AG04449 (cell line): Measurements from ENCODE around the gene FLT4.

Experiments
- CTCF ChIA-PET: fragments of 350-600 bp; formaldehyde crosslinking; extraction: SDS; loops from one replicate; lab custom pipeline; 2021; ENCODE audit warnings: antibody characterized with exemption; lab: Yijun Ruan, JAX
- POLR2A ChIA-PET: fragments of 400-600, 350-600 bp; formaldehyde crosslinking; extraction: SDS; loops from one replicate; lab custom pipeline; 2020; ENCODE audit warnings: antibody characterized with exemption, inconsistent platforms; lab: Yijun Ruan, JAX
- DNase-seq: peaks from one replicate; pipeline ENCODE4 v3.0.0-alpha.2; 2010; ENCODE audit warnings: low read depth, low spot score
- H3K4me3 ChIP-seq: 2 replicates; pipeline ENCODE4 v1.5.1; 2011; ENCODE audit warnings: low read depth, mild to moderate bottlenecking, control low read depth, low read length
- TF ChIP-seq, protein P1 (sequence below): IDR thresholded peaks from one replicate; pipeline ENCODE4 v1.5.1; 2011; ENCODE audit warnings: mild to moderate bottlenecking, moderate library complexity, low read length, control low read depth, inconsistent platforms; ENCODE audit not compliant: insufficient read depth; ENCODE audit errors: missing control alignments

Gene FLT4

DNA sequence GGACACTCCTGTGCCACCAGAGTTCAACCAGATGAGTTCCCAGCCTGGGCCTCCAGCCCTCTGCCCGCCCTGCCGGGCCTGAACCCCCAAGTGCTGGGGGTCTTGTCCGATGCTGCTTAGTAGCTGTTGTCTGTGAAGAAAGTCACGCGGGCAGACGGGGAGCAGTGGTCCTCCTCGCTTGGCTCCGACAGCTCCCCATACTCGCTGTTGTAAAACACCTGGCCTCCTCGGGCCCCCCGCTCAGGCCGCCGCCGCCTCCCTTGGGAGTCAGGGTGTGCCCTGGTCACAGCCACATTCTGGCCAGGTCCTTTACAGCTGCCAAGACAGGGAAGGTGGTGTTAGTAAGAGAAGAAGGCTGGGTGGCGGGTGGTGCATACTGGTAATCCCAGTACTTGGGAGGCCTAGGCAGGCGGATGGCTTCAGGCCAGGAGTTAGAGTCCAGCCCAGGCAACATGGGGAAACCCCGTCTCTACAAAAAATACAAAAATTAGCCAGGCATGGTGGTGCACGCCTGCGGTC, 46.3 kb downstream of the FLT4 start:
- TF ChIP-seq, protein P1, sequence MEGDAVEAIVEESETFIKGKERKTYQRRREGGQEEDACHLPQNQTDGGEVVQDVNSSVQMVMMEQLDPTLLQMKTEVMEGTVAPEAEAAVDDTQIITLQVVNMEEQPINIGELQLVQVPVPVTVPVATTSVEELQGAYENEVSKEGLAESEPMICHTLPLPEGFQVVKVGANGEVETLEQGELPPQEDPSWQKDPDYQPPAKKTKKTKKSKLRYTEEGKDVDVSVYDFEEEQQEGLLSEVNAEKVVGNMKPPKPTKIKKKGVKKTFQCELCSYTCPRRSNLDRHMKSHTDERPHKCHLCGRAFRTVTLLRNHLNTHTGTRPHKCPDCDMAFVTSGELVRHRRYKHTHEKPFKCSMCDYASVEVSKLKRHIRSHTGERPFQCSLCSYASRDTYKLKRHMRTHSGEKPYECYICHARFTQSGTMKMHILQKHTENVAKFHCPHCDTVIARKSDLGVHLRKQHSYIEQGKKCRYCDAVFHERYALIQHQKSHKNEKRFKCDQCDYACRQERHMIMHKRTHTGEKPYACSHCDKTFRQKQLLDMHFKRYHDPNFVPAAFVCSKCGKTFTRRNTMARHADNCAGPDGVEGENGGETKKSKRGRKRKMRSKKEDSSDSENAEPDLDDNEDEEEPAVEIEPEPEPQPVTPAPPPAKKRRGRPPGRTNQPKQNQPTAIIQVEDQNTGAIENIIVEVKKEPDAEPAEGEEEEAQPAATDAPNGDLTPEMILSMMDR: no peak
- ChIA-PET CTCF (interaction anchor here (1.0 to 1.1 kb wide), 2 partner anchors 309 to 310 kb away, joined by 3 to 4 read pairs; no protein-coding TSS in a partner anchor), POLR2A (interaction anchor here (0.6 kb wide), 1 partner anchor 407 kb away, joined by 3 read pairs; no protein-coding TSS in a partner anchor)
- H3K4me3 ChIP-seq: no peak overlapping the region
- DNase-seq: no peak

DNA sequence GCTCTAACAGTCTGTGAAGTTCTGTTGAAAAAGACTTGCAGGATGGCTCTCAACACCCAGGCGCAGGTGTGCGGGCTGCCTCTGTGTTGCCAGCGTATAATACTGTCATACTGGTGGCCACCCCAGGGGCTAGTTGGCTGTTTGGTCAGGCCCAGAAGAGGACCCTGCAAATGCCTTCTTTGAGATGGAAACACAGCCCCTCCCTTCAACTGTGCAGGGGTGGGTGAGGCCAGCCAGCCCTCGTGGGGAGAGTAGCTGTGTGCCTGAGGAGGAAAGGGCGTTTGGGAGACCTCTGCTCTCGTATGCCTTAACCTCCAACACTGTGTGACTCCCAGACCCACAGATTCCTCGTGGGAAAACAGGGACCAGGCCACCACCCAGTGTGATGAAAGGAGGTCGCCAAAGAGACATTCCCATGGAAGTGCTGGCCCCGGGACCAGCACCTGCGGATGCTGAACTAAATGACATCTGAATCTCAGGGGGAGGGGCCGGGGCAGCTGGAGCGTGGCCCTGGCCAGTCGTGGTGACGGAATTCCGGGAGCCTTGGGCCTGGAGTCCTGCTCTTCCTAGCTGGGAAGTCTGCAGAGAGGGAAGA, 46.8 kb downstream of the FLT4 start:
- no peak for DNase-seq
- CTCF ChIA-PET: interaction anchor here (1.1 kb wide), 1 partner anchor 310 kb away, joined by 3 read pairs; no protein-coding TSS in a partner anchor
- no peak overlapping the region for H3K4me3 ChIP-seq
- POLR2A ChIA-PET: no interaction called here
- TF ChIP-seq, protein P1: no peak

DNA sequence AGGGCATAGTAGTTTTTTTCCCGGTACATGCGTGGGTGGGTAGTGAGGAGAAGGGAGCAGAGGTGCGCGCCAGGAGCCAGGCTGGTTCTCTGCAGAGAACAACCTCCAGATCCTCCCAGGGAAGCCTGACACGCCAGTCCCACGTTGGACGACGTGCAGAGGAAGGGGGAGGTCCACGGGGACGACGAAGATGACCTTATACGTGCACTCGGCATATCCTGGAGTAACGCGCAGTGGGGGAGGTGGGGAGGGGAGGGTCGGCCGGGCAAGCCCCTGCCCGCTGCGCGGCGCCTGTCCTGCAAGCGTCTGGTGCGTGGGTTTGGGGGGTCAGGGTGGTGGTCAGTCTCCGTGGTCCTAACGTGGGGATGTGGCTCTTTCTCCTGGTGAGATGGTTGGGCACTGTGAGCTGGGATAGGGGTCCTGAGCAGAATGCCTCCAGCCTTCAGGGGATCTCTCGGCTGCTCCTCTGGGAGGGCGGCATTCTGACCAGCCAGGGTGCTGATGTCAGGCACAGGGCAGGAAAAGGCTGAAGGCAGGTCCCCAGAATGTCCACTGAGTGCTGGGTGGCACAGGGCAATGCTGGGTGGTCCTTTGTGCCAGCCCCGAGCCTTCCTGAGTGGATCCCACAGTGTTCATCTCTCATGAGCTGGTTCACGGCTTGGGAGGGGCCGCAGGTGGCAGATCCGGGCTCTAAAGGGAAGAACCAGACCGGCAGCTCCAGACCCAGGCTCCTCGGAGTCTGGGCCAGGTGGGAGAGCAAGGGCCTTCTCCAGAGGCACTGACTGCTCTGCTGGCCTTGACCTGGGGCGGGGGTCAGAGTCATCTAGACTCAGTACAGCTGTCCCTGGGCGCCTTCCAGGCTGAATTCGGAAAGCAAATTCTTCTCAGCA, 47.6 kb downstream of the FLT4 start:
- H3K4me3 ChIP-seq: no peak overlapping the region
- DNase-seq: no peak
- ChIA-PET POLR2A (no interaction called here), CTCF (no interaction called here)
- TF ChIP-seq, protein P1: no peak

DNA sequence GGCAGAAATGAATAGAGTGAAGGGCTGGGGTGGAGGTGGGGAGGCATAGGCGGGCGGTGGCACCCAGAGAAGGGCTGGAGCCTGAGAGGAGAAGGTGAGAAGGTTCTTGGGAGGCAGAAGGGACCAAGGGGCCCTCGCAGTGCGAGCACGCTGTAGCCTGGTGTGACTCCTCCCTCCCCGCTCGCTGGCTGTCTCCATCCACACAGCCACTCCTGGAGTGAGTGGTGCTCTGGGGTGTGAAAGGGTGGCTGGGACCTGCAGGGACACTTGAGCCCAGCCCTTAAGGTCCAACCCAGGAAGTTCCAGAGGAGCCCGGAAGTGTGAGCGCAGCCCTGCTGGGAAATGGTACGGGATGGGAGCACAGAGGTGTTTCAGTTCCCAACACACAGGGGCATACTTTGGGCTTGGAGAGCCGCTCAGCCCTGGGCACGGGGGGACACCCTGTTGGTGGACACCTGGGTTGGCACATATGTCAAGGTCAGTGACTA, 48.8 kb downstream of the FLT4 start:
- TF ChIP-seq, protein P1: no peak
- no peak for DNase-seq
- ChIA-PET POLR2A (no interaction called here), CTCF (no interaction called here)
- H3K4me3 ChIP-seq: no peak overlapping the region

DNA sequence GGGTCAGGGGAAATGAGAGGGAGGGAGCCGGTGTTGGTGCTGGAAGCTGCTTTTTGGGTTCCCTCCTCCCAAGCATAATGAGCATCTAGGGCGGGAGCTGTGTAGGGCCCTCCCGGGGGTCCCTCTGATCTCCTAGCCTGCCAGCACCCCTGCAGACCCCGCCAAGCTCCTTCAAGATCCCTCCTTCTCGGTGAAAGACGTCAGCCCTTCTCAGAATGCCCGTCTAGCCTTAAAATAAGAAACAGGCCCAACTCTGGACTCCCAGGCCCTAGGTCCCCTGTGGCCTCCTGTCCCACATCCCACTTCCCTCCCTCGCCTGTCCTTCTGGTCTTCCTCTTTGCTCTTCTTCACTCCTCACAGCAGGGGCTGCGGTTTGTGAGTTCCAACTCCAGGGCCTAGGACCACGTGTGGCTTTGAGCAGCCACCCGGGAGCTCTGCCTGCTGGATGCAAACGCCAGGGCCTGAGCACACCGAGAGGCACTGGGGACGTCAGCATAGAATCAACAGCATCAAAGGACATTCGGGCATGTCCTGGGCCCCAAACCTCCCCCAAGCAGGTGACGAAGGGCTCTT, 49.3 kb downstream of the FLT4 start:
- ChIA-PET POLR2A (no interaction called here), CTCF (no interaction called here)
- DNase-seq: no peak
- TF ChIP-seq, protein P1: no peak
- H3K4me3 ChIP-seq: no peak overlapping the region
